ENCODE measurements around the gene ABHD14A. TPM values are rescaled to one million over a fixed set of nuclear protein-coding genes. Genes with fewer than 3 reads are reported as not detected.
A peak's percentile ranks its signal among the peaks of the same experiment; 100 is the strongest.

ABHD14A gene
- total RNA-seq, 1 donor from 2014 or later = 17.9 TPM

DNA sequence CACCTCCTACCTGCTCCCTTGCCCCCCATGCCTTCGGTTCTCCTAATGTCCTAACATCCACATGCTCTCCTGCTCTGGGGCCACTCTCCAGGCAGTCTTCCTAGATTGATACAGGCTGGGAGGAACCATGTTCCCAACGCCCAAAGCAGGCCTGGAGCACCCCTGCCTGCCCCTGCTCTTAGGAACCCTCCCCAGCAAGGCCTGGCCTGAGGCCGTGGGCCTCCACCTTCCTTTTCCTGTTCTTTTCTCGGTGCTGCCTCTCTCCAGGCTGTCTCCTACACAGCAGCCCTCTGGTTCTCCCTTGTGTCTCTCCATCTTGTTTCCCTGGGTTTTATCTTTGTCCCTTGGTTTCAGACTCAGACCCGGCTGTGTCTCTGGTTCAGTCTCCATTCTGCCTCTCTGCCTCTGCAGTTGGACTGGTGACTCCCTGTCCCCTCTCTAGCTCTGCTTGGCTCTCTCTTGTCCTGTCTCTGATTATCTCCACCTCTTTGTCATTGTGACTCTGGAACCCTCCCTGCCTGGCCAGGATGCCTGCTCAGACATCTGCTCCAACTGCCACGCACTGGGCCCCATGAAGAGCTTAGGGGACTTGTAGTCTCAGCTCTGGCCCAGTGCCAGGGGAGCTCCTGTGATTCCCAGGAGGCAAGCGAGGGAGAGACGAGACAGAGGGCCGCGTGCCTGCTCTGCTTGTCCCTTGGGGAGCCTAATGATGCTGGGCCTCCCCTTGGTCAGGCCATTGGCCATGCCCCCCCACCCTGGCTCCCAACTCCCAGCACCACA is 46.8 kb downstream of the ABHD14A start:
- Histone ChIP-seq H3K4me1 (peaks cover 13% of the 10 kb centered on the region), H3K36me3 (no peaks in the 10 kb centered on the region), H3K9me3 (no peaks in the 10 kb centered on the region), H3K27ac (peak overlapping the region; percentile 51), H3K4me3 (no peak overlapping the region), H3K27me3 (no peaks in the 10 kb centered on the region)
- ATAC-seq (no peak), DNase-seq (peak; percentile 64)
- intact Hi-C loops (cut with DNase I) = no loop called here
- TF ChIP-seq, protein P1, sequence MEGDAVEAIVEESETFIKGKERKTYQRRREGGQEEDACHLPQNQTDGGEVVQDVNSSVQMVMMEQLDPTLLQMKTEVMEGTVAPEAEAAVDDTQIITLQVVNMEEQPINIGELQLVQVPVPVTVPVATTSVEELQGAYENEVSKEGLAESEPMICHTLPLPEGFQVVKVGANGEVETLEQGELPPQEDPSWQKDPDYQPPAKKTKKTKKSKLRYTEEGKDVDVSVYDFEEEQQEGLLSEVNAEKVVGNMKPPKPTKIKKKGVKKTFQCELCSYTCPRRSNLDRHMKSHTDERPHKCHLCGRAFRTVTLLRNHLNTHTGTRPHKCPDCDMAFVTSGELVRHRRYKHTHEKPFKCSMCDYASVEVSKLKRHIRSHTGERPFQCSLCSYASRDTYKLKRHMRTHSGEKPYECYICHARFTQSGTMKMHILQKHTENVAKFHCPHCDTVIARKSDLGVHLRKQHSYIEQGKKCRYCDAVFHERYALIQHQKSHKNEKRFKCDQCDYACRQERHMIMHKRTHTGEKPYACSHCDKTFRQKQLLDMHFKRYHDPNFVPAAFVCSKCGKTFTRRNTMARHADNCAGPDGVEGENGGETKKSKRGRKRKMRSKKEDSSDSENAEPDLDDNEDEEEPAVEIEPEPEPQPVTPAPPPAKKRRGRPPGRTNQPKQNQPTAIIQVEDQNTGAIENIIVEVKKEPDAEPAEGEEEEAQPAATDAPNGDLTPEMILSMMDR (IDR thresholded peaks at IDR 0.05) = no peak

GRCh38 chr3:52022323-52023100 is 47.6 kb downstream of the ABHD14A start:
- Histone ChIP-seq H3K27ac (peak overlapping the region; percentile 51), H3K9me3 (no peaks in the 10 kb centered on the region), H3K36me3 (no peaks in the 10 kb centered on the region), H3K27me3 (no peaks in the 10 kb centered on the region), H3K4me1 (peaks cover 8% of the 10 kb centered on the region), H3K4me3 (no peak overlapping the region)
- DNase-seq (peak; percentile 60), ATAC-seq (peak; percentile 11)
- TF ChIP-seq, protein P1 (IDR thresholded peaks at IDR 0.05) = no peak
- intact Hi-C loops (cut with DNase I) = no loop called here

DNA sequence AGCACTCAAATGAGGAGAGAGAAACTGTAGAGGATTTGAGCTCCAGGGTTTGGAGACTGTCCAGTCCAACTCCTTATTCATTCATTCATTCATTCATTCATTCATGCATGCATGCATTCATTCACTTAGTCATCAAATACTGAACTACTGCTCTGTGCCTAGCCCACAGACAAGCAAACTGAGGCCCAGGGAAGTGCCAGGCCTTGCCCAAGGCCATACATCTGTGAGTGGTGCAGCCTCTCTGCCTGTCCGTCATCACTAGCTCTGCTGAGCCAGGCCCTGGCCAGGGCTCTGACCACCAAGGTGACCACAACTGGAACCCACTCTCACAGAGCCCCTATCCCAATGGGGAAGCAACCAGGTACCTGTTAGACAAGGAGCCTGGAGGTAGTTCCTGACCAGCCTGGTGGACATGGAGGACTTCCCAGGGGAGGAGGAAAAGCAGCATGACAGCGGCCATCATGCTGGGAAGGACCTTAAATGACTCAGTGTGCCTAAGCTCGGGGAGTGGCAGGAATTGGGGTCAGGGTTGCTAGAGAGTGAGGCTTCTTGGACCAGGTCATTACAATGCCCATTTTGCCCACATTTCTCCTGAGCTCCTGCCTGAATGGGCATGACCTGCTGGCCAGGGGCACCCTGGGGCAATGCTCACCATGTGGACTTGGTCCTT is 48.4 kb downstream of the ABHD14A start:
- no peak for ATAC-seq

GRCh38 chr3:52023860-52024764 is 49.2 kb downstream of the ABHD14A start:
- Histone ChIP-seq H3K27me3 (no peaks in the 10 kb centered on the region), H3K27ac (peak overlapping the region; percentile 30), H3K36me3 (no peaks in the 10 kb centered on the region), H3K4me1 (peaks cover 8% of the 10 kb centered on the region), H3K4me3 (no peak overlapping the region), H3K9me3 (no peaks in the 10 kb centered on the region)
- TF ChIP-seq, protein P1 (IDR thresholded peaks at IDR 0.05) = no peak
- intact Hi-C loops (cut with DNase I) = no loop called here
- DNase-seq (no peak), ATAC-seq (peak; percentile 3)

More for the DNA sequence above, 48.4 kb downstream of the ABHD14A start:
- Histone ChIP-seq H3K27ac (peak overlapping the region; percentile 30), H3K27me3 (no peaks in the 10 kb centered on the region), H3K9me3 (no peaks in the 10 kb centered on the region), H3K4me3 (no peak overlapping the region), H3K4me1 (peaks cover 8% of the 10 kb centered on the region), H3K36me3 (no peaks in the 10 kb centered on the region)
- TF ChIP-seq, protein P1 (IDR thresholded peaks at IDR 0.05) = no peak
- intact Hi-C loops (cut with DNase I) = no loop called here
- DNase-seq = no peak
